Gastroesophageal sphincter (tissue), 3 donors: ENCODE results near the gene MARF1.

Source experiments
- EP300 ChIP-seq: sonication (generic); formaldehyde crosslinking; IDR thresholded peaks from one replicate; pipeline ENCODE4 v1.6.1; 2017; ENCODE audit warnings: antibody characterized with exemption, mild to moderate bottlenecking
- POLR2A ChIP-seq, 2 donors: fragments of 450-650 bp; IDR thresholded peaks; one replicate each; pipeline ENCODE4 v1.6.1; 2017; ENCODE audit warnings: antibody characterized with exemption in 2 of 2, mild to moderate bottlenecking in 2 of 2, moderate library complexity in 1 of 2
- TF ChIP-seq, protein P1 (sequence below), 4 experiments: fragments of 200-600 bp in 2 of 4; fragments of 450-650 bp in 2 of 4; sonication (generic) in 1 of 4; IDR thresholded peaks; one replicate each; pipeline ENCODE4 v1.5.1; 2017 to 2019; ENCODE audit warnings: antibody characterized with exemption in 4 of 4, mild to moderate bottlenecking in 2 of 4, moderate library complexity in 2 of 4

DNA sequence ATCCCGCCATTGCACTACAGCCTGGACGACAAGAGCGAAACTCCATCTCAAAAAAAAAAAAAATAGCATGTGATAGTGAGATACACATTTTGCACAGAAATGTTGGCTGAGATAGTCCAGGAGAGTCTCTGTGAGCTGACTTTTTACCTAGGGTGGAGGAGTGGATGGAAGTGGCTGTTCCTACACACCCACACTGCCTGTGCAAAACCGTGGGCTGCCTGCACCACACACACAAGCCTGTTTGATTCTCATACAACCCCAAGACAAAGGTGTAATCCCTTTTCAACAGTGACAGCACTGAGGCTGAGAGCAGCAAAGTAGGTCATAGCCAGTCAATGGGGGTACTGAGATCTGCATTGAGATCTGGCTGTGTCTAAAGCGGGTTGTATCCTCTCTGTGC lies 86.8 kb downstream of the MARF1 start:
- TF ChIP-seq, protein P1, sequence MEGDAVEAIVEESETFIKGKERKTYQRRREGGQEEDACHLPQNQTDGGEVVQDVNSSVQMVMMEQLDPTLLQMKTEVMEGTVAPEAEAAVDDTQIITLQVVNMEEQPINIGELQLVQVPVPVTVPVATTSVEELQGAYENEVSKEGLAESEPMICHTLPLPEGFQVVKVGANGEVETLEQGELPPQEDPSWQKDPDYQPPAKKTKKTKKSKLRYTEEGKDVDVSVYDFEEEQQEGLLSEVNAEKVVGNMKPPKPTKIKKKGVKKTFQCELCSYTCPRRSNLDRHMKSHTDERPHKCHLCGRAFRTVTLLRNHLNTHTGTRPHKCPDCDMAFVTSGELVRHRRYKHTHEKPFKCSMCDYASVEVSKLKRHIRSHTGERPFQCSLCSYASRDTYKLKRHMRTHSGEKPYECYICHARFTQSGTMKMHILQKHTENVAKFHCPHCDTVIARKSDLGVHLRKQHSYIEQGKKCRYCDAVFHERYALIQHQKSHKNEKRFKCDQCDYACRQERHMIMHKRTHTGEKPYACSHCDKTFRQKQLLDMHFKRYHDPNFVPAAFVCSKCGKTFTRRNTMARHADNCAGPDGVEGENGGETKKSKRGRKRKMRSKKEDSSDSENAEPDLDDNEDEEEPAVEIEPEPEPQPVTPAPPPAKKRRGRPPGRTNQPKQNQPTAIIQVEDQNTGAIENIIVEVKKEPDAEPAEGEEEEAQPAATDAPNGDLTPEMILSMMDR (IDR thresholded peaks at IDR 0.05): no peak
- TF ChIP-seq POLR2A (IDR thresholded peaks at IDR 0.05) (no peak), EP300 (no peak)
